Spleen (tissue), 7 donors: ENCODE data around the gene KAT14.
"Not testable (repeated sequence)": the region's sequence is repeated elsewhere in the genome, so short reads cannot be mapped to it uniquely, and the experiment has no call there.

Experiments used
- POLR2A ChIP-seq, 3 donors: fragments of 450-650 bp; IDR thresholded peaks; one replicate each; pipeline ENCODE4 v1.5.1; 2017; ENCODE audit warnings: antibody characterized with exemption in 3 of 3, mild to moderate bottlenecking in 1 of 3
- POLR2AphosphoS5 ChIP-seq, 3 donors: sonication (generic); formaldehyde crosslinking; IDR thresholded peaks; one replicate each; pipeline ENCODE4 v1.5.1; 2017; ENCODE audit warnings: antibody characterized with exemption in 3 of 3
- TF ChIP-seq, protein P1 (sequence below), 11 experiments: fragments of 200-600 bp in 7 of 11; fragments of 450-650 bp in 4 of 11; sonication (generic) in 4 of 11; IDR thresholded peaks in 8 of 11; conservative IDR thresholded peaks in 3 of 11; 1 replicate in 7 of 11; 2 replicates in 4 of 11; pipeline versions ENCODE4 v1.4.0 to v1.8.0; 2016 to 2021; ENCODE audit warnings: antibody characterized with exemption in 11 of 11, inconsistent platforms in 4 of 11, mild to moderate bottlenecking in 1 of 11
- donor health status: DM: no; HTN: no; CAD: no; lungs with moderate emphysema.
- donor health status: DM: no; HTN: no; CAD: no.
- donor health status: DM: no; HTN: no; CAD: no.

DNA sequence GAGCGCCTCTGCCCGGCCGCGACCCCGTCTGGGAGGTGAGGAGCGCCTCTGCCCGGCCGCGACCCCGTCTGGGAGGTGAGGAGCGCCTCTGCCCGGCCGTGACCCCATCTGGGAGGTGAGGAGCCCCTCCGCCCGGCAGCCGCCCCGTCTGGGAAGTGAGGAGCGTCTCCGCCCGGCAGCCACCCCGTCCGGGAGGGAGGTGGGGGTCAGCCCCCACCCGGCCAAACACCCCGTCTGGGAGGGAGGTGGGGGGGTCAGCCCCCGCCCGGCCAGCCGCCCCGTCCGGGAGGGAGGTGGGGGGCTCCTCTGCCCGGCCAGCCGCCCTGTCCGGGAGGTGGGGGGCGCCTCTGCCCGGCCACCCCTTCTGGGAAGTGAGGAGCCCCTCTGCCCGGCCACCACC lies 56.8 kb downstream of the KAT14 start:
- TF ChIP-seq, protein P1, sequence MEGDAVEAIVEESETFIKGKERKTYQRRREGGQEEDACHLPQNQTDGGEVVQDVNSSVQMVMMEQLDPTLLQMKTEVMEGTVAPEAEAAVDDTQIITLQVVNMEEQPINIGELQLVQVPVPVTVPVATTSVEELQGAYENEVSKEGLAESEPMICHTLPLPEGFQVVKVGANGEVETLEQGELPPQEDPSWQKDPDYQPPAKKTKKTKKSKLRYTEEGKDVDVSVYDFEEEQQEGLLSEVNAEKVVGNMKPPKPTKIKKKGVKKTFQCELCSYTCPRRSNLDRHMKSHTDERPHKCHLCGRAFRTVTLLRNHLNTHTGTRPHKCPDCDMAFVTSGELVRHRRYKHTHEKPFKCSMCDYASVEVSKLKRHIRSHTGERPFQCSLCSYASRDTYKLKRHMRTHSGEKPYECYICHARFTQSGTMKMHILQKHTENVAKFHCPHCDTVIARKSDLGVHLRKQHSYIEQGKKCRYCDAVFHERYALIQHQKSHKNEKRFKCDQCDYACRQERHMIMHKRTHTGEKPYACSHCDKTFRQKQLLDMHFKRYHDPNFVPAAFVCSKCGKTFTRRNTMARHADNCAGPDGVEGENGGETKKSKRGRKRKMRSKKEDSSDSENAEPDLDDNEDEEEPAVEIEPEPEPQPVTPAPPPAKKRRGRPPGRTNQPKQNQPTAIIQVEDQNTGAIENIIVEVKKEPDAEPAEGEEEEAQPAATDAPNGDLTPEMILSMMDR (IDR thresholded peaks at IDR 0.05 in 8 of 11, conservative IDR thresholded peaks at IDR 0.05 in 3 of 11): not testable (repeated sequence)
- not testable (repeated sequence) for TF ChIP-seq POLR2A, POLR2AphosphoS5 (IDR thresholded peaks at IDR 0.05)
